ENCODE measurements around the gene MYBPH.

The MYBPH gene

GRCh38 chr1:203126151-203126865 lies 49.3 kb downstream of the MYBPH start:
- Histone ChIP-seq H3K4me1 (ENCODE audit: low read length) (no peaks in the 10 kb centered on the region), H3K27me3 (ENCODE audit: low read depth, low read length) (peaks cover 71% of the 10 kb centered on the region), H4K20me1 (ENCODE audit: insufficient read depth, low read length) (no peaks in the 10 kb centered on the region), H3K4me3 (ENCODE audit: low read length) (no peak overlapping the region), H3K36me3 (replicated peaks; ENCODE audit: low read depth, low read length) (no peaks in the 10 kb centered on the region), H3K4me2 (ENCODE audit: low read length) (no peak overlapping the region), H3K9ac (ENCODE audit: low read length) (no peak overlapping the region), H3K9me3 (ENCODE audit: insufficient read depth, low read length) (no peaks in the 10 kb centered on the region), H2AFZ (ENCODE audit: low read depth, low read length) (no peak overlapping the region), H3K27ac (ENCODE audit: low read length) (no peak overlapping the region), H3K79me2 (ENCODE audit: low read length) (no peaks in the 10 kb centered on the region)
- TF ChIP-seq, protein P1, sequence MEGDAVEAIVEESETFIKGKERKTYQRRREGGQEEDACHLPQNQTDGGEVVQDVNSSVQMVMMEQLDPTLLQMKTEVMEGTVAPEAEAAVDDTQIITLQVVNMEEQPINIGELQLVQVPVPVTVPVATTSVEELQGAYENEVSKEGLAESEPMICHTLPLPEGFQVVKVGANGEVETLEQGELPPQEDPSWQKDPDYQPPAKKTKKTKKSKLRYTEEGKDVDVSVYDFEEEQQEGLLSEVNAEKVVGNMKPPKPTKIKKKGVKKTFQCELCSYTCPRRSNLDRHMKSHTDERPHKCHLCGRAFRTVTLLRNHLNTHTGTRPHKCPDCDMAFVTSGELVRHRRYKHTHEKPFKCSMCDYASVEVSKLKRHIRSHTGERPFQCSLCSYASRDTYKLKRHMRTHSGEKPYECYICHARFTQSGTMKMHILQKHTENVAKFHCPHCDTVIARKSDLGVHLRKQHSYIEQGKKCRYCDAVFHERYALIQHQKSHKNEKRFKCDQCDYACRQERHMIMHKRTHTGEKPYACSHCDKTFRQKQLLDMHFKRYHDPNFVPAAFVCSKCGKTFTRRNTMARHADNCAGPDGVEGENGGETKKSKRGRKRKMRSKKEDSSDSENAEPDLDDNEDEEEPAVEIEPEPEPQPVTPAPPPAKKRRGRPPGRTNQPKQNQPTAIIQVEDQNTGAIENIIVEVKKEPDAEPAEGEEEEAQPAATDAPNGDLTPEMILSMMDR (IDR thresholded peaks at IDR 0.05; ENCODE audit: low read depth, low read length), result peak; percentile 31; the same call in 1 of the 2 replicates
- no peak for TF ChIP-seq EZH2phosphoT487 (IDR thresholded peaks at IDR 0.05; ENCODE audit: low read depth)

DNA sequence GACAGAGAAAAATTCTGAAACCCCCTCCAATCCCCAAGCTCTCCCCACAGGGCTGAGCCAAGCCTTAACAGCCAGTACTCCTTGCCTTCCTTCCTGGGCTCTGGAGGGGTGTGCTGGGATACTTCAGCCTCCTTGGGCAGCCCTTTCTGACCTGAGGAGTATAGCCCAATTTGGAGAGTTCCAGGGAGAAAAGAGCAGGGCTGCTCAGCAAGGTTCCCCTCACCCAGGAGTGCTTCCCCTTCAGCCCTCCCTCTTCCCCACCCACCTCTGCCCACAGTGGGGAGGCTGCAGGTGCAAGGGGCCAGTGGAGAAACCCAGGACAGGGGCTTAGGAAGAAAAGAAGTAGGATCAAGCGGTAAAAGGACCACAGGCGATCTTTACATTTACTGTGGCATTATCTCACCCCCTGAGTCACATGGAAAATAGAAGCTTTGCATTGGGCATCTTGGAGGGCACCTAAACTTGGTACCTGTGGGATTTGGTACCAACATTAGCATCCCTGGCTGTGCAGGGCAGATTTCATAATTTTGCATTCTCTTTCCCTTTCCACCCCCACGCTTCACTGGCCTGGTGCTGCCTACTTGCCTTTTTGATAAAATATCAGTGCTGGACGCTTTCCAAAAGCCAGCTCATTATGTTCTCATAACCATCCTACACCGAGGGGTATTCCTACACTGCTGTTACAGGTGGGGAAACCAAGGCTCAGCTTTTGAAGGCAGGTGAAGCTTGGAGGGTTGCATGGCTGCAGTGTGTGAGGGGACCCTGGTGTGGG lies 50.9 kb downstream of the MYBPH start:
- H3K4me2 ChIP-seq (ENCODE audit: low read length), result no peak overlapping the region
- peaks cover 68% of the 10 kb centered on the region for H3K27me3 ChIP-seq (ENCODE audit: low read depth, low read length)

DNA sequence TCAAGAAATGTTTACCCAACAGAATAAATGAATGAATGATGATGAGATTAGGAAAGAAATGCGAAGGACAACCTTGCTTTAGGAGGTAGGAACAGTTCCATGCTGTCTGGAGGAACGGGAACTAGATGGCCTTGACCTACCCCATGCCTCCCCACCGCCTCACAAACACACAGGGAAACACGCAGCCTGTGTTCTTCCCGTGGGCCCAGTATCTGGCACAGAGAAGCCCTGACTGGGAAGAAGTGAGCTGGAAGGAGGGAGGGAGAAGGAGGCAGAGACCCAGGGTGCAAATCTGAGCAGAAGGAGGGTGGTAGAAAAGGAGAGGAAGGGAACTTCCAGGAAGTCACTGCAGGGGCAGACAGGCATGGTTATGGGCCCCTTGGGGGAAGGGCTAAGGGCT lies 51.6 kb downstream of the MYBPH start:
- H3K27ac ChIP-seq (ENCODE audit: low read length), result no peak overlapping the region
- H3K9me3 ChIP-seq (ENCODE audit: insufficient read depth, low read length), result no peaks in the 10 kb centered on the region
- no peaks in the 10 kb centered on the region for H4K20me1 ChIP-seq (ENCODE audit: insufficient read depth, low read length)
- no peak overlapping the region for H3K4me3 ChIP-seq (ENCODE audit: low read length)
- H3K79me2 ChIP-seq (ENCODE audit: low read length), result no peaks in the 10 kb centered on the region
- H3K9ac ChIP-seq (ENCODE audit: low read length), result no peak overlapping the region
- H3K36me3 ChIP-seq (replicated peaks; ENCODE audit: low read depth, low read length), result no peaks in the 10 kb centered on the region
- no peaks in the 10 kb centered on the region for H3K4me1 ChIP-seq (ENCODE audit: low read length)
- no peak overlapping the region for H3K4me2 ChIP-seq (ENCODE audit: low read length)
- no peak overlapping the region for H2AFZ ChIP-seq (ENCODE audit: low read depth, low read length)
- no peak for TF ChIP-seq EZH2phosphoT487 (IDR thresholded peaks at IDR 0.05; ENCODE audit: low read depth)
- H3K27me3 ChIP-seq (ENCODE audit: low read depth, low read length), result peaks cover 67% of the 10 kb centered on the region

More for the DNA sequence above, 50.9 kb downstream of the MYBPH start:
- Histone ChIP-seq H3K79me2 (ENCODE audit: low read length) (no peaks in the 10 kb centered on the region), H4K20me1 (ENCODE audit: insufficient read depth, low read length) (no peaks in the 10 kb centered on the region), H2AFZ (ENCODE audit: low read depth, low read length) (no peak overlapping the region), H3K27ac (ENCODE audit: low read length) (no peak overlapping the region), H3K9me3 (ENCODE audit: insufficient read depth, low read length) (no peaks in the 10 kb centered on the region), H3K4me1 (ENCODE audit: low read length) (no peaks in the 10 kb centered on the region), H3K9ac (ENCODE audit: low read length) (no peak overlapping the region), H3K4me3 (ENCODE audit: low read length) (no peak overlapping the region), H3K36me3 (replicated peaks; ENCODE audit: low read depth, low read length) (no peaks in the 10 kb centered on the region)
- TF ChIP-seq EZH2phosphoT487 (IDR thresholded peaks at IDR 0.05; ENCODE audit: low read depth), result no peak
- TF ChIP-seq, protein P1 (IDR thresholded peaks at IDR 0.05; ENCODE audit: low read depth, low read length), result no peak

- Histone ChIP-seq H3K9me3 (ENCODE audit: insufficient read depth, low read length) (no peaks in the 10 kb centered on the region), H3K27me3 (ENCODE audit: low read depth, low read length) (peaks cover 82% of the 10 kb centered on the region), H3K4me1 (ENCODE audit: low read length) (no peaks in the 10 kb centered on the region), H4K20me1 (ENCODE audit: insufficient read depth, low read length) (no peaks in the 10 kb centered on the region), H3K27ac (ENCODE audit: low read length) (no peak overlapping the region), H3K9ac (ENCODE audit: low read length) (no peak overlapping the region), H3K36me3 (replicated peaks; ENCODE audit: low read depth, low read length) (no peaks in the 10 kb centered on the region), H3K4me2 (ENCODE audit: low read length) (no peak overlapping the region), H3K79me2 (ENCODE audit: low read length) (no peaks in the 10 kb centered on the region), H2AFZ (ENCODE audit: low read depth, low read length) (no peak overlapping the region), H3K4me3 (ENCODE audit: low read length) (no peak overlapping the region)
- TF ChIP-seq, protein P1 (IDR thresholded peaks at IDR 0.05; ENCODE audit: low read depth, low read length), result no peak
- no peak for TF ChIP-seq EZH2phosphoT487 (IDR thresholded peaks at IDR 0.05; ENCODE audit: low read depth)
Observed at GRCh38 chr1:203122159-203122558, 53.5 kb downstream of the MYBPH start.
